ENCODE results near the gene DNAAF2. TPM values are rescaled to one million over a fixed set of nuclear protein-coding genes. Genes with fewer than 3 reads are reported as not detected.

The DNAAF2 gene
- total RNA-seq, 2 donors from 2014 or later: 6.8 to 8.3 TPM

DNA sequence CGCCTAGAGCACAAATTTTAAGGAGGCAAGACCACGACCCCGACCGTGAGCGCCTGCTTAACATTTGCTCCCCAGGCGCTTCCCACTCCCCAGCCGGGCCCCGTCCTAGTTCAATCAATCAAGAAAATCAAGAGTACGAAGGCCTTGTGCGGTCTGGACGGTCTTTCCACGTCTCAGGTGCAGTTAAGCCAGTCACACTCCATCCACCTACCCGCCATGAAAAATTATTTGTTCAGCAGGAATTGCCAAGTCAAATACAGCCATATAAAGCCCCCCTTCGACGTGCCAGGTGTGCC is 36.9 kb downstream of the DNAAF2 start:
- intact Hi-C loops (cut with DNase I): no loop called here
- TF ChIP-seq CTCF (IDR thresholded peaks at IDR 0.05): no peak

GRCh38 chr14:49594347-49595091 is 40.5 kb downstream of the DNAAF2 start:
- no peaks in the 10 kb centered on the region for H3K9me3 ChIP-seq
- peak overlapping the region; percentile 97 for H3K27ac ChIP-seq
- peak overlapping the region in 1 of 2 donors; percentile 73 for H3K9ac ChIP-seq (ENCODE audit: low read depth in 2 of 2, low read length in 2 of 2)
- no peaks in the 10 kb centered on the region for H3K36me3 ChIP-seq
- intact Hi-C loops (cut with DNase I): no loop called here
- H3K27me3 ChIP-seq: no peaks in the 10 kb centered on the region
- TF ChIP-seq CTCF (IDR thresholded peaks at IDR 0.05): no peak
- no peak overlapping the region for H3K4me3 ChIP-seq
- no peaks in the 10 kb centered on the region for H3K4me1 ChIP-seq
- peak; percentile 81 for DNase-seq

More for the DNA sequence above, 36.9 kb downstream of the DNAAF2 start:
- peak overlapping the region; percentile 77 for H3K4me3 ChIP-seq
- H3K27me3 ChIP-seq: no peaks in the 10 kb centered on the region
- peak overlapping the region; percentile 97 for H3K27ac ChIP-seq
- H3K9ac ChIP-seq (ENCODE audit: low read depth in 2 of 2, low read length in 2 of 2): peak overlapping the region; percentile 88 to 97
- H3K36me3 ChIP-seq: no peaks in the 10 kb centered on the region
- DNase-seq: peak; percentile 53
- H3K9me3 ChIP-seq: no peaks in the 10 kb centered on the region
- no peaks in the 10 kb centered on the region for H3K4me1 ChIP-seq

DNA sequence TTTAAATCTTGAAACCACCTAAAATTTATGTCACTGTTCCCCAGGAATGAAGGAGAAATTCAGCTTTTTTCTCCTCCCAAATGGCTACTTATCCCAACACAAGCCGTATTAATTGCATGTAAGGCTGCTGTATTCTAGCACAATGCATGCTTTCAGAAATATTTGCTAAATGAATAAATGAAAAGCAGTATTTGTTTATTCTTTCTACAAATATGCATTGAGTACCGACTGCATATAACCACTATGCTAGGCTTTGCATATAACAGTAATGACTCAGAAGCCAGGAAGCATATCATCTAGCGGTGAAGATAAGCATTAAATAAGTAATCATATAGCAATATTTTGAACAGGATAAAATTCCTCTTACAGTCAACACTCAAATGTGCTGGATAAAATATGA is 42.0 kb downstream of the DNAAF2 start:
- H3K9me3 ChIP-seq: no peaks in the 10 kb centered on the region
- H3K27me3 ChIP-seq: no peaks in the 10 kb centered on the region
- TF ChIP-seq CTCF (IDR thresholded peaks at IDR 0.05): no peak
- H3K4me3 ChIP-seq: no peak overlapping the region
- intact Hi-C loops (cut with DNase I): no loop called here
- DNase-seq: no peak
- no peak overlapping the region for H3K27ac ChIP-seq
- no peaks in the 10 kb centered on the region for H3K4me1 ChIP-seq
- no peaks in the 10 kb centered on the region for H3K36me3 ChIP-seq
- no peak overlapping the region for H3K9ac ChIP-seq (ENCODE audit: low read depth in 2 of 2, low read length in 2 of 2)

GRCh38 chr14:49589387-49589786 is 45.7 kb downstream of the DNAAF2 start:
- TF ChIP-seq CTCF (IDR thresholded peaks at IDR 0.05): no peak

DNA sequence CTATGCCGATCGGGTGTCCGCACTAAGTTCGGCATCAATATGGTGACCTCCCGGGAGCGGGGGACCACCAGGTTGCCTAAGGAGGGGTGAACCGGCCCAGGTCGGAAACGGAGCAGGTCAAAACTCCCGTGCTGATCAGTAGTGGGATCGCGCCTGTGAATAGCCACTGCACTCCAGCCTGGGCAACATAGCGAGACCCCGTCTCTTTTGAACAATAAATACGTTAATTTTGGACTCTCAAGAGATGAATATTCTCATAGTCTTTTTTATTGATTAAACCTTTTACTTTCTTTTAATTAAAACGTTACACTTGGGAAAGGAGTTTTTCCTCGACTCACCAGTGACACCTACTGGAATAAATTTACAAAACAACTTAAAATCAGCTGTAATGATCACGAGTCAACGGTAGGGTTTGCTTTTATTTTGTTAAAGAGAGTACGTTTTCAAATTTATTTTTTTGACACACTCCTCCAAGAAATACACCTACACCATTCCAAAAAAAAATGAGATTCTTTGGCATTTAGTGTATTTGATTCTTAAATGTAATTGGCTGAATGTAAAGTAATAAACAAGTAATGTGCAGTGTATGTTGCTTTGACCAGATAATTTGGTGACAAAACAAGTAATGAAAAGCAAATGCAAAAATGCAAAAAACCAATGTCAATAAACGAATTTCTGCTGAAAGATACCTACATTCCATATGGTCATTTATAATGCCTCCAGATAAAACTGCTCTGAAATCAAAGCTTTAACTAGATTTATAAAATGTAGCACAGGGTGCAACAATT is 48.2 kb downstream of the DNAAF2 start:
- intact Hi-C loops (cut with DNase I): loop anchor here (5.0 kb wide), 1 partner anchor 35 kb away; the partner anchor contains the start of genes MGAT2 and RPL36AL
- Histone ChIP-seq H3K4me3 (no peak overlapping the region), H3K27ac (peak overlapping the region; percentile 88), H3K9me3 (no peaks in the 10 kb centered on the region), H3K4me1 (no peaks in the 10 kb centered on the region), H3K27me3 (no peaks in the 10 kb centered on the region), H3K9ac (ENCODE audit: low read depth in 2 of 2, low read length in 2 of 2) (peak overlapping the region in 1 of 2 donors; percentile 3), H3K36me3 (no peaks in the 10 kb centered on the region)
- peak; percentile 80 for TF ChIP-seq CTCF (IDR thresholded peaks at IDR 0.05)
- DNase-seq: peak; percentile 40

More at GRCh38 chr14:49589387-49589786, 45.7 kb downstream of the DNAAF2 start:
- intact Hi-C loops (cut with DNase I): loop anchor here (5.0 kb wide), 1 partner anchor 33 kb away; the partner anchor contains the start of genes MGAT2 and RPL36AL
- Histone ChIP-seq H3K4me3 (no peak overlapping the region), H3K36me3 (no peaks in the 10 kb centered on the region), H3K27me3 (no peaks in the 10 kb centered on the region), H3K9ac (ENCODE audit: low read depth in 2 of 2, low read length in 2 of 2) (no peak overlapping the region), H3K4me1 (no peaks in the 10 kb centered on the region), H3K9me3 (no peaks in the 10 kb centered on the region), H3K27ac (no peak overlapping the region)
- no peak for DNase-seq
